Endothelial cell of umbilical vein (primary cell): ENCODE measurements around the gene PRPF8. TPM values are rescaled to one million over a fixed set of nuclear protein-coding genes. Genes with fewer than 3 reads are reported as not detected.

Experiments
- BruUV-seq: library from RNA; stranded (reverse); fragments of 400-500 nt; replicated peaks from 2 replicates; lab custom pipeline; 2021; lab: Mats Ljungman, UMichigan
- CTCF ChIA-PET: fragments of 300-600, 350-600 bp; sonication (Branson Sonifier 250); formaldehyde crosslinking; loops from one replicate; lab custom pipeline; 2021; ENCODE audit warnings: antibody characterized with exemption, inconsistent platforms; lab: Charles Lee
- POLR2A ChIA-PET: fragments of 300-600, 350-600 bp; sonication (Branson Sonifier 250); formaldehyde crosslinking; loops from one replicate; lab custom pipeline; 2021; ENCODE audit warnings: antibody characterized with exemption, inconsistent platforms; lab: Charles Lee
- DNase-seq: peaks from one replicate; pipeline ENCODE4 v3.0.0-alpha.2; 2011; ENCODE audit warnings: low read depth, low spot score
- FAIRE-seq: peaks from 2 replicates; lab custom pipeline; 2011; peaks lifted over from hg19 to GRCh38; lab: Jason Lieb, UNC
- H2AFZ ChIP-seq: 2 replicates; pipeline ENCODE4 v1.6.0; 2012; ENCODE audit warnings: low read depth, low read length, control low read depth, inconsistent platforms
- H3K27ac ChIP-seq: 2 replicates; pipeline ENCODE4 v1.5.1; 2011; ENCODE audit warnings: low read depth, mild to moderate bottlenecking, control low read depth, low read length, moderate library complexity; ENCODE audit not compliant: insufficient read depth
- H3K27me3 ChIP-seq, 2 experiments: 2 replicates each; pipeline versions ENCODE4 v1.6.0 to v1.6.1; 2011; ENCODE audit warnings: low read length in 2 of 2, mixed read lengths in 1 of 2; ENCODE audit not compliant: control insufficient read depth in 2 of 2, insufficient read depth in 2 of 2
- H3K36me3 ChIP-seq, 2 experiments: 2 replicates in 1 of 2; 3 replicates in 1 of 2; pipeline ENCODE4 v1.5.1; 2011; ENCODE audit warnings: low read length in 2 of 2, mild to moderate bottlenecking in 1 of 2, moderate library complexity in 1 of 2; ENCODE audit not compliant: control insufficient read depth in 2 of 2, insufficient read depth in 2 of 2; ENCODE audit errors: extremely low read depth in 1 of 2
- H3K4me1 ChIP-seq: 3 replicates; pipeline ENCODE4 v1.5.1; 2011; ENCODE audit warnings: mild to moderate bottlenecking, low read length; ENCODE audit not compliant: control insufficient read depth, insufficient read depth; ENCODE audit errors: extremely low read depth
- H3K4me2 ChIP-seq: 2 replicates; pipeline ENCODE4 v1.6.1; 2011; ENCODE audit warnings: low read length, control low read depth, mixed read lengths; ENCODE audit not compliant: insufficient read depth
- H3K4me3 ChIP-seq, 3 experiments: fragments of 200-600 bp in 1 of 3; sonication (generic), shearing (Covaris generic) in 1 of 3; replicated peaks in 1 of 3; 2 replicates each; pipeline ENCODE4 v1.5.1; 2011 to 2016; ENCODE audit warnings: control low read depth in 3 of 3, low read length in 3 of 3, mild to moderate bottlenecking in 2 of 3, inconsistent platforms in 1 of 3, low read depth in 1 of 3, moderate library complexity in 1 of 3; ENCODE audit not compliant: insufficient read depth in 1 of 3
- H3K79me2 ChIP-seq: 2 replicates; pipeline ENCODE4 v1.6.0; 2012; ENCODE audit warnings: low read length, inconsistent platforms; ENCODE audit not compliant: control insufficient read depth, insufficient read depth
- H3K9ac ChIP-seq: replicated peaks from 2 replicates; pipeline ENCODE3; 2011; ENCODE audit warnings: low read length, control low read depth; ENCODE audit not compliant: insufficient read depth; ENCODE audit errors: extremely low read depth
- H3K9me1 ChIP-seq: replicated peaks from 3 replicates; pipeline ENCODE4 v1.6.0; 2011; ENCODE audit warnings: mild to moderate bottlenecking, low read length; ENCODE audit not compliant: control insufficient read depth, insufficient read depth; ENCODE audit errors: extremely low read depth
- H3K9me3 ChIP-seq: replicated peaks from 2 replicates; pipeline ENCODE4 v1.5.1; 2012; ENCODE audit warnings: low read length, inconsistent platforms; ENCODE audit not compliant: control insufficient read depth, insufficient read depth
- H4K20me1 ChIP-seq: replicated peaks from 2 replicates; pipeline ENCODE3; 2011; ENCODE audit warnings: mild to moderate bottlenecking, low read length; ENCODE audit not compliant: control insufficient read depth, insufficient read depth; ENCODE audit errors: extremely low read depth
- CTCF ChIP-seq, 2 donors: IDR thresholded peaks; 1 replicate in 1 of 2; 2 replicates in 1 of 2; pipeline ENCODE4 v1.5.1; 2011; ENCODE audit warnings: low read length in 2 of 2, mild to moderate bottlenecking in 2 of 2, moderate library complexity in 2 of 2, control low read depth in 1 of 2, inconsistent platforms in 1 of 2, low read depth in 1 of 2; ENCODE audit not compliant: insufficient read depth in 1 of 2; ENCODE audit errors: extremely low read depth in 1 of 2
- FOS ChIP-seq: IDR thresholded peaks from 2 replicates; pipeline ENCODE4 v1.6.1; 2011; ENCODE audit warnings: mild to moderate bottlenecking, low read length, moderate library complexity, borderline replicate concordance; ENCODE audit not compliant: insufficient read depth
- GATA2 ChIP-seq: IDR thresholded peaks from 2 replicates; pipeline ENCODE4 v1.7.0; 2011; ENCODE audit warnings: low read depth, mild to moderate bottlenecking, moderate library complexity, mixed read lengths, low read length; ENCODE audit not compliant: insufficient read length, insufficient read depth
- MAX ChIP-seq: IDR thresholded peaks from 2 replicates; pipeline ENCODE4 v1.6.1; 2011; ENCODE audit not compliant: insufficient read depth, insufficient read length
- POLR2A ChIP-seq: IDR thresholded peaks from 2 replicates; pipeline ENCODE4 v1.6.1; 2012; ENCODE audit warnings: low read depth, mild to moderate bottlenecking, control low read depth, low read length
- POLR2AphosphoS5 ChIP-seq: IDR thresholded peaks from 2 replicates; pipeline ENCODE4 v1.6.1; 2012; ENCODE audit warnings: low read depth, mild to moderate bottlenecking, control low read depth, low read length, moderate library complexity; ENCODE audit not compliant: insufficient read depth
- dilution Hi-C: fragments of 300-500 bp; cut with MboI; formaldehyde crosslinking; loops from one replicate; pipeline ENCODE4 v1.15.0; 2019; ENCODE audit warnings: low sequenced_read_pairs; ENCODE audit not compliant: extremely low pct_ligation_motif_present
- intact Hi-C: fragments of 100-400 bp; cut with micrococcal nuclease; formaldehyde crosslinking; loops from one replicate; pipeline ENCODE4 v1.10.0; 2022
- polyA plus RNA-seq, 4 experiments: library from polyadenylated mRNA; depleted of rRNA in 3 of 4; stranded (reverse) in 3 of 4; unstranded in 1 of 4; fragments of >200 nt; gene quantifications; 2 replicates each; pipeline versions ENCODE4 v1.2.1 to v1.2.3, GENCODE V29; 2011 to 2012; ENCODE audit warnings: missing spikeins in 1 of 4
- total RNA-seq: library from RNA; stranded (reverse); gene quantifications from 2 replicates; pipeline ENCODE4 v1.2.3, GENCODE V29; 2021

The PRPF8 gene
- total and polyA plus RNA-seq, 2 donors (not counting 3 experiments of a cell fraction or from before 2014, with no cell fraction given), result 215 to 301 TPM

GRCh38 chr17:1714427-1714979, 29.8 kb upstream of the PRPF8 start:
- peak; percentile 97 for FAIRE-seq
- H4K20me1 ChIP-seq, result no peaks in the 10 kb centered on the region
- H3K36me3 ChIP-seq, result peaks cover 19 to 20% of the 10 kb centered on the region in 2 experiments
- no TSS peak for BruUV-seq
- H3K9me1 ChIP-seq, result no peaks in the 10 kb centered on the region
- peak; percentile 96 for DNase-seq
- CTCF ChIA-PET, result interaction anchor here (0.9 to 3.0 kb wide), 7 partner anchors 15 to 151 kb away, joined by 3 to 25 read pairs (median 5); partner anchors contain the start of genes PRPF8 and RILP
- H3K27ac ChIP-seq, result peak overlapping the region; percentile 79
- intact Hi-C loops (loop anchor here (1.0 to 10.0 kb wide), 5 partner anchors 30 to 620 kb away; partner anchors contain the start of genes PITPNA, PRPF8, RILP and SGSM2), dilution Hi-C loops (no loop called here)
- peak overlapping the region; percentile 87 for H3K9ac ChIP-seq
- peak overlapping the region; percentile 52 for H3K4me2 ChIP-seq
- H3K4me1 ChIP-seq, result peaks cover 42% of the 10 kb centered on the region
- H3K9me3 ChIP-seq, result no peaks in the 10 kb centered on the region
- no peaks in the 10 kb centered on the region for H3K27me3 ChIP-seq
- TF ChIP-seq GATA2 (no peak), MAX (peak; percentile 54), FOS (peak; percentile 29), CTCF (IDR thresholded peaks at IDR 0.05; ENCODE audit: extremely low read depth in 1 of 2, insufficient read depth in 1 of 2, low read depth in 1 of 2, low read length in 2 of 2) (no peak), POLR2A (no peak), POLR2AphosphoS5 (peak; percentile 77)
- H3K79me2 ChIP-seq, result peaks cover 41% of the 10 kb centered on the region
- peak overlapping the region; percentile 69 to 97 (median 76) for H3K4me3 ChIP-seq
- H2AFZ ChIP-seq, result no peak overlapping the region
- POLR2A ChIA-PET, result interaction anchor here (0.6 to 3.4 kb wide), 5 partner anchors 10 to 1155 kb away, joined by 3 to 16 read pairs (median 3); no protein-coding TSS in a partner anchor
